ENCODE data around the gene PCGF1.
A peak's percentile ranks its signal among the peaks of the same experiment; 100 is the strongest.

Gene PCGF1

GRCh38 chr2:74540291-74540690 lies 32.8 kb upstream of the PCGF1 start:
- Histone ChIP-seq H3K9me3 (ENCODE audit: severe bottlenecking) (no peaks in the 10 kb centered on the region), H3K27ac (no peak overlapping the region), H3K36me3 (peaks cover 6% of the 10 kb centered on the region), H3K4me3 (ENCODE audit: low read depth, low read length) (no peak overlapping the region), H3K27me3 (ENCODE audit: insufficient read depth, low read depth, severe bottlenecking) (no peaks in the 10 kb centered on the region)
- TF ChIP-seq CTCF (IDR thresholded peaks at IDR 0.05; ENCODE audit: low read depth, low read length) = no peak
- no peak for DNase-seq

GRCh38 chr2:74538881-74539339 lies 31.4 kb upstream of the PCGF1 start:
- TF ChIP-seq CTCF (IDR thresholded peaks at IDR 0.05; ENCODE audit: low read depth, low read length) = no peak
- Histone ChIP-seq H3K4me3 (ENCODE audit: low read depth, low read length) (no peak overlapping the region), H3K27me3 (ENCODE audit: insufficient read depth, low read depth, severe bottlenecking) (no peaks in the 10 kb centered on the region), H3K27ac (no peak overlapping the region), H3K9me3 (ENCODE audit: severe bottlenecking) (no peaks in the 10 kb centered on the region), H3K36me3 (peaks cover 11% of the 10 kb centered on the region)
- no peak for DNase-seq

GRCh38 chr2:74537140-74537539 lies 29.6 kb upstream of the PCGF1 start:
- Histone ChIP-seq H3K27ac (no peak overlapping the region), H3K9me3 (ENCODE audit: severe bottlenecking) (no peaks in the 10 kb centered on the region), H3K27me3 (ENCODE audit: insufficient read depth, low read depth, severe bottlenecking) (no peaks in the 10 kb centered on the region), H3K4me3 (ENCODE audit: low read depth, low read length) (no peak overlapping the region), H3K36me3 (peaks cover 29% of the 10 kb centered on the region)
- no peak for DNase-seq
- TF ChIP-seq CTCF (IDR thresholded peaks at IDR 0.05; ENCODE audit: low read depth, low read length) = no peak

GRCh38 chr2:74536166-74536950 lies 28.9 kb upstream of the PCGF1 start:
- H3K9me3 ChIP-seq (ENCODE audit: severe bottlenecking) = no peaks in the 10 kb centered on the region
- 0 out of 2 replicates have a peak, but pooled peaks have one; percentile 9 for TF ChIP-seq CTCF (IDR thresholded peaks at IDR 0.05; ENCODE audit: low read depth, low read length)
- peaks cover 37% of the 10 kb centered on the region for H3K36me3 ChIP-seq
- no peak overlapping the region for H3K27ac ChIP-seq
- no peak for DNase-seq
- H3K27me3 ChIP-seq (ENCODE audit: insufficient read depth, low read depth, severe bottlenecking) = no peaks in the 10 kb centered on the region
- H3K4me3 ChIP-seq (ENCODE audit: low read depth, low read length) = no peak overlapping the region

GRCh38 chr2:74535440-74535965 lies 28.0 kb upstream of the PCGF1 start:
- TF ChIP-seq CTCF (IDR thresholded peaks at IDR 0.05; ENCODE audit: low read depth, low read length) = no peak

More at GRCh38 chr2:74535440-74535965, 28.0 kb upstream of the PCGF1 start:
- Histone ChIP-seq H3K4me3 (ENCODE audit: low read depth, low read length) (no peak overlapping the region), H3K27ac (no peak overlapping the region), H3K27me3 (ENCODE audit: insufficient read depth, low read depth, severe bottlenecking) (no peaks in the 10 kb centered on the region), H3K36me3 (peaks cover 43% of the 10 kb centered on the region), H3K9me3 (ENCODE audit: severe bottlenecking) (no peaks in the 10 kb centered on the region)
- DNase-seq = no peak

All from WERI-Rb-1 (cell line).